Stomach (tissue), 4 donors: ENCODE data around the gene DNPEP.

Experiments
- CTCF ChIP-seq, 7 experiments: fragments of 450-650 bp in 4 of 7; fragments of 200-600 bp in 3 of 7; sonication (generic) in 3 of 7; IDR thresholded peaks; one replicate each; pipeline ENCODE4 v1.5.1; 2016 to 2019; ENCODE audit warnings: antibody characterized with exemption in 7 of 7, control low read depth in 2 of 7, mild to moderate bottlenecking in 1 of 7
- POLR2A ChIP-seq, 4 donors: fragments of 450-650 bp; IDR thresholded peaks; one replicate each; pipeline ENCODE4 v1.6.1; 2016; ENCODE audit warnings: antibody characterized with exemption in 4 of 4, control low read depth in 2 of 4, mild to moderate bottlenecking in 1 of 4, moderate library complexity in 1 of 4
- POLR2AphosphoS5 ChIP-seq, 3 donors: sonication (generic); formaldehyde crosslinking; IDR thresholded peaks; one replicate each; pipeline ENCODE4 v1.6.1; 2016; ENCODE audit warnings: antibody characterized with exemption in 3 of 3

- TF ChIP-seq CTCF (IDR thresholded peaks at IDR 0.05) (no peak), POLR2A (IDR thresholded peaks at IDR 0.05) (no peak), POLR2AphosphoS5 (IDR thresholded peaks at IDR 0.05) (no peak)
These were observed 28.0 kb upstream of the DNPEP start for GRCh38 chr2:219415580-219416234.
